ENCODE results near the gene GOLT1B. TPM values are rescaled to one million over a fixed set of nuclear protein-coding genes. Genes with fewer than 3 reads are reported as not detected.

Gene GOLT1B
- total and polyA plus RNA-seq, 7 experiments from 2014 or later = 20.8 to 42.5 (median 31.6) TPM

DNA sequence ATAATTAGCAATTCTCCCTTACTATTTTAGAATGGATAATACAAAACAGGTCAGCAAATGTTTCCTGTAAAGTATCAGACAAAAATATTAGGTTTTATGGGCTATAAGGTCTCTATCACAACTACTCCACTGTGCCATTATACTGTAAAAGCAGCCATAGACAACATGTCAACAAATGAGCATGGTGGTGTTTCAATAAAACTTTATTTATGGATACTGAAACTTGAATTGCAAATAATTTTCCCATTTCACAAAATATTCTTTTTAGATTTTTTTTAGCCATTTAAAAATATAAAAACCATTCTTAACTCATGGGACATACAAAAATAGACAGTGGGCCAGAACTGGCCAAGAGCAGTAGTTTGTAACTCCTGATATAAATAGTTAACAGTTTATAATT is 15.6 kb upstream of the GOLT1B start:
- Histone ChIP-seq H3K27ac (ENCODE audit: low read depth, low read length) (no peak overlapping the region), H3K9me3 (ENCODE audit: control insufficient read depth in 2 of 3, low read length in 3 of 3) (no peaks in the 10 kb centered on the region), H3K36me3 (ENCODE audit: control insufficient read depth in 2 of 3, insufficient read depth in 3 of 3, low read length in 3 of 3) (peaks cover 4 to 39% (median 12%) of the 10 kb centered on the region in 3 experiments), H3K4me1 (ENCODE audit: control insufficient read depth in 2 of 2, insufficient read depth in 2 of 2, low read length in 2 of 2) (no peaks in the 10 kb centered on the region), H3K4me3 (ENCODE audit: low read length) (no peak overlapping the region), H3K27me3 (ENCODE audit: control insufficient read depth in 2 of 2, insufficient read depth in 2 of 2, low read length in 2 of 2) (no peaks in the 10 kb centered on the region)
- ChIA-PET CTCF (no interaction called here), POLR2A (no interaction called here)
- H3K4me3 Mint-ChIP-seq = no peak overlapping the region
- no peak for DNase-seq
- peaks cover 0 to 18% (median 10%) of the 10 kb centered on the region in 7 donors for H3K4me1 Mint-ChIP-seq
- H3K36me3 Mint-ChIP-seq = peaks cover 18 to 37% (median 24%) of the 10 kb centered on the region in 5 donors
- no peak for ATAC-seq
- no peaks in the 10 kb centered on the region for H3K27me3 Mint-ChIP-seq
- no peak overlapping the region for H3K27ac Mint-ChIP-seq
- H3K9me3 Mint-ChIP-seq = peaks cover 0 to 2% (median 0%) of the 10 kb centered on the region in 11 donors
- intact Hi-C loops (cut with micrococcal nuclease) = loop anchor here in 1 of 2 donors (2.0 kb wide), 1 partner anchor 15 kb away; the partner anchor contains the start of genes GOLT1B and RECQL

DNA sequence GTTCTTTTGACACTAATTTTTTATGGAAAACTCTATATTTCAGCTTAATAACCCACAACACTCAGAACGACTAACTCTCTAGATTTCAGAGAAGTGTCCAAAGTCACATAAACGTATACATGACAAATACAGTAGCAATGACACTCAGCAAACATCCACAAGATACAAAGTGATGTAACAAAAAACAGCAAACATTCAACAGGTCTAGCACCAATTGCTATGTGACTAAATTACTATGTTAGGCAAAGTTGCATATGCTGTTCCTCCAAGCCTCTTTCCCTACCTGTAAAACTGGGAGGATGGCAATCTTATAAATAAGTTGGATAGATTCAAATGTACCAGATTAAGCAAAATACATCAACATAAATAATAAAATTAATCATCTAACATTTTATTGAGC is 1.8 kb upstream of the GOLT1B start:
- Mint-ChIP-seq H3K4me1 (peaks cover 31 to 56% (median 42%) of the 10 kb centered on the region in 7 donors), H3K36me3 (peaks cover 10 to 34% (median 23%) of the 10 kb centered on the region in 5 donors), H3K9me3 (no peaks in the 10 kb centered on the region), H3K27me3 (no peaks in the 10 kb centered on the region), H3K27ac (peak overlapping the region in 2 of 9 donors; percentile 5 to 14), H3K4me3 (peak overlapping the region in 3 of 10 donors; percentile 7 to 60 (median 16))
- ChIA-PET POLR2A (interaction anchor here (1.1 to 2.1 kb wide), 3 partner anchors 21 to 158 kb away, joined by 4 to 7 read pairs (median 4); partner anchors contain the start of genes LDHB and PYROXD1), CTCF (no interaction called here)
- H3K27ac ChIP-seq (ENCODE audit: low read depth, low read length) = no peak overlapping the region
- DNase-seq (no peak), ATAC-seq (no peak)
- intact Hi-C loops (cut with micrococcal nuclease) = loop anchor here (2.0 to 10.0 kb wide), 7 partner anchors 13 to 1125 kb away; partner anchors contain the start of genes ETNK1 (in 2 of the 2) and ST8SIA1 (in 1 of the 2)
- peaks cover 20 to 25% of the 10 kb centered on the region in 2 donors for H3K4me1 ChIP-seq (ENCODE audit: control insufficient read depth in 2 of 2, insufficient read depth in 2 of 2, low read length in 2 of 2)
- H3K9me3 ChIP-seq (ENCODE audit: control insufficient read depth in 2 of 3, low read length in 3 of 3) = no peaks in the 10 kb centered on the region
- H3K4me3 ChIP-seq (ENCODE audit: low read length) = no peak overlapping the region
- no peaks in the 10 kb centered on the region for H3K27me3 ChIP-seq (ENCODE audit: control insufficient read depth in 2 of 2, insufficient read depth in 2 of 2, low read length in 2 of 2)
- H3K36me3 ChIP-seq (ENCODE audit: control insufficient read depth in 2 of 3, insufficient read depth in 3 of 3, low read length in 3 of 3) = peaks cover 3 to 41% (median 5%) of the 10 kb centered on the region in 3 experiments

DNA sequence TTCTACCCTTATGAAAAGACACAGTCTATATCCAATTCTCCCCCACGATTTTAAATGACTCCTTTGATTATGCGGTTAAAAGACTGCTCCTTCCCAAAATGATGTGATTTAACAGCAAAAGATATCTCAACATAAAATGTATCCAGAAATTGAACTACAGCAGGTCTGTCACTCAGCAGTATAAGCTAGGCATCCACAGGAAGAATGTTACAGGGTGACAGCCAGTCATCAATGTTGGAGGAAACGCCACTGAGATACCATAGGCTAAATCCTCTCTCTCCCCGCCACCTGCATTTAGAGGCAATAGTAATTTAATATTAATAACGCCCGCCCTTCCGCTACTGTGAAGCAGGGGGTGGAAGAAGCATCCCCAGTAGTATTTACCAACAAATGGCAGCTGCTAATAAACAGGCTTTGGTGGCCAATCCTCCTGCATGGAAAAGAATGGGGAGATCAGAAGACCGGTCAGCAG is 767 bp upstream of the GOLT1B start:
- H3K27me3 Mint-ChIP-seq = no peaks in the 10 kb centered on the region
- ATAC-seq = no peak
- peak overlapping the region; percentile 87 for H3K27ac ChIP-seq (ENCODE audit: low read depth, low read length)
- peak overlapping the region; percentile 68 for H3K4me3 ChIP-seq (ENCODE audit: low read length)
- no peak overlapping the region for H3K27ac Mint-ChIP-seq
- no peak overlapping the region for H3K4me3 Mint-ChIP-seq
- H3K9me3 ChIP-seq (ENCODE audit: control insufficient read depth in 2 of 3, low read length in 3 of 3) = no peaks in the 10 kb centered on the region
- DNase-seq = peak in 2 of 9 donors; percentile 8 to 11
- peaks cover 20 to 25% of the 10 kb centered on the region in 2 donors for H3K4me1 ChIP-seq (ENCODE audit: control insufficient read depth in 2 of 2, insufficient read depth in 2 of 2, low read length in 2 of 2)
- peaks cover 6 to 27% (median 16%) of the 10 kb centered on the region in 5 donors for H3K36me3 Mint-ChIP-seq
- intact Hi-C loops (cut with micrococcal nuclease) = loop anchor here (1.0 to 10.0 kb wide), 16 partner anchors 8 to 1124 kb away; partner anchors contain the start of genes C2CD5 (in 2 of the 2), CMAS (in 2 of the 2), ETNK1 (in 2 of the 2) and LDHB (in 2 of the 2)
- ChIA-PET POLR2A (interaction anchor here (0.5 to 2.2 kb wide), 10 partner anchors 12 to 1043 kb away, joined by 3 to 25 read pairs (median 4); partner anchors contain the start of genes C2CD5, LDHB and PYROXD1), CTCF (interaction anchor here (1.7 kb wide), 1 partner anchor 179 kb away, joined by 11 read pairs; no protein-coding TSS in a partner anchor)
- H3K4me1 Mint-ChIP-seq = peaks cover 28 to 64% (median 51%) of the 10 kb centered on the region in 7 donors
- H3K9me3 Mint-ChIP-seq = no peaks in the 10 kb centered on the region
- H3K36me3 ChIP-seq (ENCODE audit: control insufficient read depth in 2 of 3, insufficient read depth in 3 of 3, low read length in 3 of 3) = peaks cover 0 to 31% (median 2%) of the 10 kb centered on the region in 3 experiments
- H3K27me3 ChIP-seq (ENCODE audit: control insufficient read depth in 2 of 2, insufficient read depth in 2 of 2, low read length in 2 of 2) = no peaks in the 10 kb centered on the region

DNA sequence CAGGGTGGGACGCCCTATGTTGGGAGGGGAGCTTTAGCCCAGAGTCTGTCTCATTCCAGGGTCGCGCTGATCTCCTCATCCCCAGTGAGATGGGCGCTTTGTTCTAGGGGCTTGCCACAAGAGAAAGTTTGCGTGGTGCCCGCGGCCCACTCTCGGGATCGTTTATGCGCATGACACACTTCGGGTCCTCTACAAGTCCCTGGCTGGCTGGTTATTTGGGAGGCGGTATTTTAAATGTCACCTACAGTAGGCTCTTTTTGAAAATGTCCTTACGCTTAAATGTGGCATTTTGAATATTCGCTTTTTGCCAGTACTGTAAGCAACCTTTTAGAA is 541 bp downstream of the GOLT1B start:
- ChIA-PET POLR2A (interaction anchor here (0.7 to 2.2 kb wide), 15 partner anchors 8 to 1042 kb away, joined by 3 to 25 read pairs (median 3); partner anchors contain the start of genes C2CD5, LDHB and PYROXD1), CTCF (interaction anchor here (1.7 kb wide), 1 partner anchor 177 kb away, joined by 11 read pairs; no protein-coding TSS in a partner anchor)
- Histone ChIP-seq H3K4me1 (ENCODE audit: control insufficient read depth in 2 of 2, insufficient read depth in 2 of 2, low read length in 2 of 2) (peaks cover 20 to 25% of the 10 kb centered on the region in 2 donors), H3K27me3 (ENCODE audit: control insufficient read depth in 2 of 2, insufficient read depth in 2 of 2, low read length in 2 of 2) (no peaks in the 10 kb centered on the region), H3K9me3 (ENCODE audit: control insufficient read depth in 2 of 3, low read length in 3 of 3) (no peaks in the 10 kb centered on the region), H3K4me3 (ENCODE audit: low read length) (peak overlapping the region; percentile 68), H3K36me3 (ENCODE audit: control insufficient read depth in 2 of 3, insufficient read depth in 3 of 3, low read length in 3 of 3) (peaks cover 0 to 18% (median 0%) of the 10 kb centered on the region in 3 experiments), H3K27ac (ENCODE audit: low read depth, low read length) (peak overlapping the region; percentile 87)
- H3K4me1 Mint-ChIP-seq = peaks cover 30 to 63% (median 55%) of the 10 kb centered on the region in 7 donors
- ATAC-seq (no peak), DNase-seq (peak in 4 of 9 donors; percentile 36 to 47 (median 40))
- intact Hi-C loops (cut with micrococcal nuclease) = loop anchor here (1.0 to 10.0 kb wide), 3 partner anchors 9 to 1123 kb away; partner anchors contain the start of genes ETNK1 (in 1 of the 2) and ST8SIA1 (in 1 of the 2)
- H3K9me3 Mint-ChIP-seq = no peaks in the 10 kb centered on the region
- H3K4me3 Mint-ChIP-seq = no peak overlapping the region
- H3K27me3 Mint-ChIP-seq = no peaks in the 10 kb centered on the region
- peaks cover 0 to 19% (median 9%) of the 10 kb centered on the region in 5 donors for H3K36me3 Mint-ChIP-seq
- no peak overlapping the region for H3K27ac Mint-ChIP-seq

DNA sequence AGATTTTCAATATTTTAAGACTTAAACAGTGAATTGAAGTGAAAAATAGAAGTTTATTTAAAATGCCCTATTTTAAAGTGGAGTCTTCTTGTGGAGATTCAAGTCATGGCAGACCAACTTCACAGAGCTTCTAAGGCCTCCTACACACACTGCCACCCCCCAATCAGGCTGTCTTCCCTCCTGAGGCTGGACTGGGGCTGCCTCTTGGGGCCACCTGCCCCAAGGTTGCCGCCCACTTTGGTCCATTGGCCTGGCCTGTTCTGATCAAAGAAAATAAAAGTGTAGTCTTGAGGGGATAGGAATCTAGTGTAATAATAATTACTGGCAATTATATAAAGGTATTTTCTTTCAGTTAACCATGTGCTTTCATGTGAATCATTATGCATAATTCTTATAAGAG is 1.3 kb downstream of the GOLT1B start:
- Histone ChIP-seq H3K4me3 (ENCODE audit: low read length) (peak overlapping the region; percentile 68), H3K36me3 (ENCODE audit: control insufficient read depth in 2 of 3, insufficient read depth in 3 of 3, low read length in 3 of 3) (peaks cover 0 to 12% (median 0%) of the 10 kb centered on the region in 3 experiments), H3K27ac (ENCODE audit: low read depth, low read length) (peak overlapping the region; percentile 87), H3K27me3 (ENCODE audit: control insufficient read depth in 2 of 2, insufficient read depth in 2 of 2, low read length in 2 of 2) (no peaks in the 10 kb centered on the region), H3K4me1 (ENCODE audit: control insufficient read depth in 2 of 2, insufficient read depth in 2 of 2, low read length in 2 of 2) (peaks cover 20 to 25% of the 10 kb centered on the region in 2 donors), H3K9me3 (ENCODE audit: control insufficient read depth in 2 of 3, low read length in 3 of 3) (no peaks in the 10 kb centered on the region)
- Mint-ChIP-seq H3K4me1 (peaks cover 28 to 62% (median 49%) of the 10 kb centered on the region in 7 donors), H3K27me3 (no peaks in the 10 kb centered on the region), H3K9me3 (no peaks in the 10 kb centered on the region), H3K27ac (peak overlapping the region in 1 of 9 donors; percentile 87), H3K4me3 (no peak overlapping the region), H3K36me3 (peaks cover 2 to 15% (median 11%) of the 10 kb centered on the region in 5 donors)
- no peak for DNase-seq
- ChIA-PET CTCF (no interaction called here), POLR2A (interaction anchor here (0.6 to 2.2 kb wide), 4 partner anchors 14 to 547 kb away, joined by 3 to 6 read pairs (median 5); no protein-coding TSS in a partner anchor)
- ATAC-seq = no peak
- intact Hi-C loops (cut with micrococcal nuclease) = loop anchor here (1.0 to 10.0 kb wide), 3 partner anchors 10 to 1122 kb away; partner anchors contain the start of genes ETNK1 (in 1 of the 2) and ST8SIA1 (in 1 of the 2)

DNA sequence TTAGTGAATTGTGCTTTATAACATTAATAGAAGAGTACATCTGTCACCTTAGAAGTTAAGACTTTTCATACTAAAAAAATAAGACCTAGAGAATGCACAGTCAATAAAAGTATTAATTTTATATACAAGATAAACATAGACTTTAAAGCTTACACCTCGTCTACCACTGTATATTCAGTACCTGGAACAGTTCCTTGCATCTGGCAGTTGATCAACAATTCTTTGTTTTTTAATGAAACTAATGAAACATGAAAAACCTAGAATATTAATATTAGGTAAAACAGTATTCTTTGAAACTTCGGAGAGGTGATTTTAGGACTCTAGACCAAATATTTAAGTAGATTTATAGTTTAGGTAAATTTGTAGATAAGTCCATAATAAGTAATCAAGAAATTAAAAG is 4.3 kb downstream of the GOLT1B start:
- ChIA-PET POLR2A (interaction anchor here (0.7 kb wide), 1 partner anchor 282 kb away, joined by 3 read pairs; no protein-coding TSS in a partner anchor), CTCF (no interaction called here)
- peaks cover 0 to 2% (median 0%) of the 10 kb centered on the region in 11 donors for H3K9me3 Mint-ChIP-seq
- peaks cover 37 to 71% (median 59%) of the 10 kb centered on the region in 7 donors for H3K4me1 Mint-ChIP-seq
- peak overlapping the region in 1 of 10 donors; percentile 10 for H3K4me3 Mint-ChIP-seq
- Histone ChIP-seq H3K27ac (ENCODE audit: low read depth, low read length) (no peak overlapping the region), H3K4me3 (ENCODE audit: low read length) (no peak overlapping the region), H3K9me3 (ENCODE audit: control insufficient read depth in 2 of 3, low read length in 3 of 3) (no peaks in the 10 kb centered on the region), H3K4me1 (ENCODE audit: control insufficient read depth in 2 of 2, insufficient read depth in 2 of 2, low read length in 2 of 2) (peaks cover 12 to 19% of the 10 kb centered on the region in 2 donors), H3K36me3 (ENCODE audit: control insufficient read depth in 2 of 3, insufficient read depth in 3 of 3, low read length in 3 of 3) (peaks cover 0 to 10% (median 0%) of the 10 kb centered on the region in 3 experiments), H3K27me3 (ENCODE audit: control insufficient read depth in 2 of 2, insufficient read depth in 2 of 2, low read length in 2 of 2) (no peaks in the 10 kb centered on the region)
- DNase-seq = no peak
- ATAC-seq = no peak
- intact Hi-C loops (cut with micrococcal nuclease) = loop anchor here (1.0 to 10.0 kb wide), 2 partner anchors 10 to 1119 kb away; partner anchors contain the start of gene ETNK1 (in 1 of the 2)
- no peaks in the 10 kb centered on the region for H3K27me3 Mint-ChIP-seq
- peaks cover 4 to 29% (median 23%) of the 10 kb centered on the region in 5 donors for H3K36me3 Mint-ChIP-seq
- peak overlapping the region in 1 of 9 donors; percentile 19 for H3K27ac Mint-ChIP-seq
